ENCODE results near the gene NUP210L. TPM values are rescaled to one million over a fixed set of nuclear protein-coding genes. Genes with fewer than 3 reads are reported as not detected.

Gene NUP210L
- total and polyA plus RNA-seq, 2 of the 13 experiments (the other 11 are each of a cell fraction or from before 2014, with no cell fraction given): not detected

GRCh38 chr1:153967107-153967999 lies 187.5 kb downstream of the NUP210L start, which contains the start of gene CREB3L4 (continued):
- TF ChIP-seq FOSL2 (CRISPR knock-in tag; IDR thresholded peaks at IDR 0.05): peak; percentile 40
- TF ChIP-seq ZC3H4 (CRISPR knock-in tag; IDR thresholded peaks at IDR 0.05; ENCODE audit: borderline replicate concordance): no peak
- TF ChIP-seq ZNF484 (CRISPR knock-in tag; IDR thresholded peaks at IDR 0.05; ENCODE audit: borderline replicate concordance, low read depth): no peak
- TF ChIP-seq ZFP1 (CRISPR knock-in tag; IDR thresholded peaks at IDR 0.05): no peak; the same call in 1 of the 2 replicates
- TF ChIP-seq ZHX2 (IDR thresholded peaks at IDR 0.05; ENCODE audit: low read depth): 0 out of 2 replicates have a peak, but pooled peaks have one; percentile 34
- TF ChIP-seq ZHX2 (CRISPR knock-in tag; IDR thresholded peaks at IDR 0.05; ENCODE audit: borderline replicate concordance): no peak
- peak; percentile 83; the same call in 1 of the 2 replicates for TF ChIP-seq IRF9 (CRISPR knock-in tag; IDR thresholded peaks at IDR 0.05; ENCODE audit: borderline replicate concordance)
- no peak for TF ChIP-seq KDM1A (CRISPR knock-in tag; IDR thresholded peaks at IDR 0.05)
- TF ChIP-seq KMT2A (CRISPR knock-in tag; IDR thresholded peaks at IDR 0.05): peak; percentile 86
- no peak; the same call in 1 of the 2 replicates for TF ChIP-seq DZIP1 (CRISPR knock-in tag; IDR thresholded peaks at IDR 0.05)
- peak; percentile 91 for TF ChIP-seq ZNF883 (CRISPR knock-in tag; IDR thresholded peaks at IDR 0.05; ENCODE audit: not compliant biosample characterization)
- TF ChIP-seq MXI1 (IDR thresholded peaks at IDR 0.05; ENCODE audit: borderline replicate concordance, low read depth, low read length): peak; percentile 95
- no peak for TF ChIP-seq NFIB (CRISPR knock-in tag; IDR thresholded peaks at IDR 0.05; ENCODE audit: borderline replicate concordance)
- TF ChIP-seq GZF1 (CRISPR knock-in tag; IDR thresholded peaks at IDR 0.05): peak; percentile 84
- no peak for TF ChIP-seq ZBTB42 (CRISPR knock-in tag; IDR thresholded peaks at IDR 0.05)
- no peak for TF ChIP-seq ZBTB7B (CRISPR knock-in tag; IDR thresholded peaks at IDR 0.05)
- TF ChIP-seq ISX (CRISPR knock-in tag; conservative IDR thresholded peaks at IDR 0.05): no peak
- peak; percentile 77; the same call in 1 of the 2 replicates for TF ChIP-seq ZNF83 (CRISPR knock-in tag; IDR thresholded peaks at IDR 0.05; ENCODE audit: borderline replicate concordance)
- peak; percentile 93 for TF ChIP-seq ZNF431 (CRISPR knock-in tag; IDR thresholded peaks at IDR 0.05; ENCODE audit: borderline replicate concordance, low read depth)
- TF ChIP-seq MZF1 (CRISPR knock-in tag; IDR thresholded peaks at IDR 0.05; ENCODE audit: borderline replicate concordance): no peak

Measured in HepG2 (cell line).